Smooth muscle cell (in vitro differentiated cells): ENCODE results near the gene STX8. TPM values are rescaled to one million over a fixed set of nuclear protein-coding genes. Genes with fewer than 3 reads are reported as not detected.

Experiments used
- DNase-seq: peaks from one replicate; lab custom pipeline; 2025; ENCODE audit not compliant: unreplicated experiment; lab: John Stamatoyannopoulos, UW
- H2AFZ ChIP-seq: fragments of 200-600 bp; sonication (generic); 2 replicates; pipeline ENCODE4 v1.6.0; 2016; ENCODE audit warnings: antibody characterized with exemption, low read depth, mild to moderate bottlenecking
- H3F3A ChIP-seq: fragments of 200-600 bp; sonication (generic); 2 replicates; pipeline ENCODE4 v1.6.0; 2017; ENCODE audit warnings: antibody characterized with exemption, low read depth
- H3K27ac ChIP-seq: fragments of 200-600 bp; sonication (generic); 2 replicates; pipeline ENCODE4 v1.5.1; 2016; ENCODE audit warnings: low read depth, mild to moderate bottlenecking
- H3K27me3 ChIP-seq: fragments of 200-600 bp; sonication (generic); 2 replicates; pipeline ENCODE4 v1.6.1; 2016; ENCODE audit warnings: low read depth, mild to moderate bottlenecking
- H3K36me3 ChIP-seq: fragments of 200-600 bp; sonication (generic); 2 replicates; pipeline ENCODE4 v1.5.1; 2016; ENCODE audit warnings: low read depth
- H3K4me1 ChIP-seq: fragments of 200-600 bp; sonication (generic); 2 replicates; pipeline ENCODE4 v1.5.1; 2016; ENCODE audit warnings: low read depth
- H3K4me2 ChIP-seq: fragments of 200-600 bp; sonication (generic); 2 replicates; pipeline ENCODE4 v1.6.0; 2016; ENCODE audit warnings: mild to moderate bottlenecking
- H3K4me3 ChIP-seq: fragments of 200-600 bp; sonication (generic); 2 replicates; pipeline ENCODE4 v1.5.1; 2016; ENCODE audit warnings: mild to moderate bottlenecking
- H3K79me2 ChIP-seq: fragments of 200-600 bp; sonication (generic); 2 replicates; pipeline ENCODE4 v1.6.0; 2016; ENCODE audit warnings: low read depth, mild to moderate bottlenecking
- H3K9ac ChIP-seq: fragments of 200-600 bp; sonication (generic); 2 replicates; pipeline ENCODE4 v1.6.0; 2016; ENCODE audit warnings: low read depth
- H3K9me3 ChIP-seq: fragments of 200-600 bp; sonication (generic); replicated peaks from 2 replicates; pipeline ENCODE4 v1.5.1; 2016; ENCODE audit warnings: low read depth
- H4K20me1 ChIP-seq: fragments of 200-600 bp; sonication (generic); 2 replicates; pipeline ENCODE4 v1.6.0; 2016; ENCODE audit warnings: low read depth
- WGBS: methylation state at CpG from one replicate; pipeline ENCODE4 v1.1.7; 2016; ENCODE audit warnings: low lambda C conversion rate; 5-methylcytosine and 5-hydroxymethylcytosine counted together
- polyA plus RNA-seq: library from polyadenylated mRNA; unstranded; fragments of >200 nt; fragmentation: Nextera tagmentation; extraction: Ambion mirVana; gene quantifications from 2 replicates; pipeline ENCODE4 v1.2.1, GENCODE V29; 2016
- total RNA-seq: library from RNA; depleted of rRNA; stranded (reverse); fragments of >200 nt; gene quantifications from 2 replicates; pipeline ENCODE4 v1.2.3, GENCODE V29; 2014
- TF ChIP-seq, protein P1 (sequence below): fragments of 200-600 bp; sonication (generic); IDR thresholded peaks from 2 replicates; pipeline ENCODE4 v1.5.1; 2017; ENCODE audit warnings: borderline replicate concordance, mild to moderate bottlenecking, antibody characterized with exemption; ENCODE audit not compliant: insufficient read depth, poor library complexity, severe bottlenecking

STX8 gene
- total and polyA plus RNA-seq, 2 experiments from 2014 or later: 63.8 to 88.5 TPM

DNA sequence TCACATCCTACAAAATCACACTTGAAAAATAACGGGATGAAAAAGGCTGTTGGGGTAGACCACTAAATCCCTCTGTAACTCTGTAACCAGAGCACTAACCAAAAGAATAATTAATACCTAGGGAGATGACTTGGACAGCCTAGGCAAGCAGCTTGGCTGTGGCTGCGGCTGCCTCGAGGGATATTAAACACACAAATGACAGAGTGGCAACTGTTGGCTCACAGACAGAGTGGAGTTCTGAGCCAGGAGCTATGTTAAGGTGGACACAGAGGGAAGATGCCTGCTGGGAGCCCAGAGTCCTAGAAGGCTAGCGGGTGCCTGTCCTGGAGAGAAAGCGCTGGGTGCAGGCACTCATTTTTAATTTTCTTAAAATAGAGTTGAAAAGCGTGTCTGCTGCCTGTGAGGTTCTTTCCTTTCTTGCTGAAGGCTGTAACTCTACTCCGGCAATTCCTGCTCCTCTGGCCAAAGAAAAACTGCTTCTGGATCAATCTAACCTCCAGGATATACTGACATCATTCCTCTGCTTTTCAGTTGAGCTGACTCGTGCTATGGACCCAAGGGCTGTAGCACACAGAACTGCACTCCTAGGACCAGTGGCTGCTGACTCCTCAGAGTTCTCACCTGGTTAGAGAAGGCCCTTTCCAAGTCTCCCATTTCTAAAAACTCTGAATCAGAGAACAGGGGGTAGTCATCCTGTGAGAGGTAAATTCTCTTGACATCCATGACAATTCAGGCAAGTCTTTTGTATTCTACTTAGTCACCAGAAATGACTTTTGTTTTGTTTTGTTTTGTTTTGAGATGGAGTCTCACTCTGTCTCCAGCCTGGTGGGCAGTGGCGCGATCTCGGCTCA lies 147.9 kb downstream of the STX8 start:
- H3K9me3 ChIP-seq: no peaks in the 10 kb centered on the region
- peaks cover 8% of the 10 kb centered on the region for H4K20me1 ChIP-seq
- no peaks in the 10 kb centered on the region for H3K4me1 ChIP-seq
- no peak for DNase-seq
- H2AFZ ChIP-seq: no peak overlapping the region
- WGBS: 91% methylated on average over 11 of the region's 11 CpGs
- no peak overlapping the region for H3K4me2 ChIP-seq
- TF ChIP-seq, protein P1, sequence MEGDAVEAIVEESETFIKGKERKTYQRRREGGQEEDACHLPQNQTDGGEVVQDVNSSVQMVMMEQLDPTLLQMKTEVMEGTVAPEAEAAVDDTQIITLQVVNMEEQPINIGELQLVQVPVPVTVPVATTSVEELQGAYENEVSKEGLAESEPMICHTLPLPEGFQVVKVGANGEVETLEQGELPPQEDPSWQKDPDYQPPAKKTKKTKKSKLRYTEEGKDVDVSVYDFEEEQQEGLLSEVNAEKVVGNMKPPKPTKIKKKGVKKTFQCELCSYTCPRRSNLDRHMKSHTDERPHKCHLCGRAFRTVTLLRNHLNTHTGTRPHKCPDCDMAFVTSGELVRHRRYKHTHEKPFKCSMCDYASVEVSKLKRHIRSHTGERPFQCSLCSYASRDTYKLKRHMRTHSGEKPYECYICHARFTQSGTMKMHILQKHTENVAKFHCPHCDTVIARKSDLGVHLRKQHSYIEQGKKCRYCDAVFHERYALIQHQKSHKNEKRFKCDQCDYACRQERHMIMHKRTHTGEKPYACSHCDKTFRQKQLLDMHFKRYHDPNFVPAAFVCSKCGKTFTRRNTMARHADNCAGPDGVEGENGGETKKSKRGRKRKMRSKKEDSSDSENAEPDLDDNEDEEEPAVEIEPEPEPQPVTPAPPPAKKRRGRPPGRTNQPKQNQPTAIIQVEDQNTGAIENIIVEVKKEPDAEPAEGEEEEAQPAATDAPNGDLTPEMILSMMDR: no peak
- H3K79me2 ChIP-seq: no peaks in the 10 kb centered on the region
- no peaks in the 10 kb centered on the region for H3K36me3 ChIP-seq
- no peaks in the 10 kb centered on the region for H3K27me3 ChIP-seq
- H3K9ac ChIP-seq: no peak overlapping the region
- no peak overlapping the region for H3K4me3 ChIP-seq
- no peak overlapping the region for H3K27ac ChIP-seq
- H3F3A ChIP-seq: peaks cover 7% of the 10 kb centered on the region

DNA sequence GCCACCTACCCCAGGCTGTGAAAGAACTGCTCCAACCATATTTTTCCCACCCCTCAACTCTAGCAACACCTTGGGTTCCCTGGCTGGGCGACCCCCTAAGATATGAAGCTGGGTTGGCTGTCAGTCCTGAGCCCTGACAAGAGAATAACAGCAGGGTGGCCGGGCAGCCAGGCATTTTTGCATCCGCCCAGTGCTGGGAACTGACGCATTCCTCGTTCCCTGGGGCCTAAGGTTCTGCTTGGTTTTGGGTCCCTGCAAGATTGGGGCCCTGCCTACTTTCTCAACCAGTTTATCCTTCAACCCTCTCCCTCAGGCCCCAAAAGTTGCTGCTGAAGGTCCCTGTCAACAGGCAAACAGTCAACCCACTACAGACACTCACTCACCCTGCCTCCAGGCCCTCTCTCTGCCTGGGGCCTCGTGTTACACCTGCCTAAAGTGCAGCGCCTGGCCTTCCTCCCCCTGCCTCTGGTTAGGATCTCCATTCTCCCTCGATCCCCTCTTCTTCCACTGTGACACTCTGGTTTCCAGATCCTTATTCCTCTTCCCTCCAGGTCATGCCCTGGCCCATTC lies 151.5 kb downstream of the STX8 start:
- TF ChIP-seq, protein P1: no peak
- DNase-seq: no peak
- Histone ChIP-seq H3K79me2 (no peaks in the 10 kb centered on the region), H3K4me3 (no peak overlapping the region), H3K9ac (no peak overlapping the region), H3K27me3 (no peaks in the 10 kb centered on the region), H3K4me2 (no peak overlapping the region), H4K20me1 (no peaks in the 10 kb centered on the region), H3K9me3 (no peaks in the 10 kb centered on the region), H2AFZ (no peak overlapping the region), H3K27ac (no peak overlapping the region), H3F3A (no peaks in the 10 kb centered on the region), H3K36me3 (no peaks in the 10 kb centered on the region), H3K4me1 (no peaks in the 10 kb centered on the region)
- 76% methylated on average over 8 of the region's 8 CpGs for WGBS

DNA sequence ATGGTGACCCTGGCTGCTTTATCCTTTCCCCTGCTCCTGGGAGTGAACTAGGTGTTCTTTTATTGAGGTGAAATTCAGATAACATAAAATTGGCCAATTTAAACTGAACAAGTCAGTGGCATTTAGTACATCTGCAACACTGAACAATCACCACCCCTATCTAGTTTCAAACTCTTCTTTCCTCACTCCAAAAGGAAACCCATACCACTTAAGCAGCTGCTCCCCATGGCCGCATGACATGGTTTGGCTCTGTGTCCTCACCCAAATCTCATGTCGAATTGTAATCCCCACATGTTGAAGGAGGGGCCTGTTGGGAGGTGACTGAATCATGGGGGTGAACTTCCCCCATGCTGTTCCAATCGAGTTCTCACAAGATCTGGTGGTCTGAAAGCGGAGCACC lies 154.1 kb downstream of the STX8 start:
- Histone ChIP-seq H3K27ac (no peak overlapping the region), H4K20me1 (no peaks in the 10 kb centered on the region), H3K36me3 (no peaks in the 10 kb centered on the region), H2AFZ (no peak overlapping the region), H3K9ac (no peak overlapping the region), H3K9me3 (no peaks in the 10 kb centered on the region), H3K27me3 (no peaks in the 10 kb centered on the region), H3F3A (no peaks in the 10 kb centered on the region), H3K4me1 (no peaks in the 10 kb centered on the region), H3K79me2 (no peaks in the 10 kb centered on the region), H3K4me3 (no peak overlapping the region), H3K4me2 (no peak overlapping the region)
- TF ChIP-seq, protein P1: no peak
- WGBS: 95% methylated on average over 4 of the region's 4 CpGs
- DNase-seq: no peak
